Aorta (tissue), 5 donors: ENCODE measurements around the gene LRBA. TPM values are rescaled to one million over a fixed set of nuclear protein-coding genes. Genes with fewer than 3 reads are reported as not detected.
"Not testable (repeated sequence)": the region's sequence is repeated elsewhere in the genome, so short reads cannot be mapped to it uniquely, and the experiment has no call there.

ENCODE experiments used
- ATAC-seq: fragments of 200-7000 bp; cut with Tn5 transposase; one replicate; pipeline ENCODE4 v1.9.1; 2022; ENCODE audit warnings: moderate library complexity; ENCODE audit not compliant: low FRiP score
- DNase-seq, 2 donors: peaks; one replicate each; pipeline ENCODE4 v3.0.0-alpha.2; 2020
- H3K27ac ChIP-seq, 2 donors: one replicate each; pipeline ENCODE4 v1.5.1; 2013; ENCODE audit warnings: low read length in 2 of 2, mild to moderate bottlenecking in 2 of 2, moderate library complexity in 2 of 2, control low read depth in 1 of 2, inconsistent platforms in 1 of 2, low read depth in 1 of 2
- H3K27me3 ChIP-seq, 2 donors: one replicate each; pipeline ENCODE4 v1.6.1; 2013; ENCODE audit warnings: control low read depth in 1 of 2, low read length in 1 of 2, mild to moderate bottlenecking in 1 of 2, moderate library complexity in 1 of 2; ENCODE audit not compliant: insufficient read depth in 2 of 2, control insufficient read depth in 1 of 2
- H3K36me3 ChIP-seq, 2 donors: one replicate each; pipeline ENCODE4 v1.6.1; 2013; ENCODE audit warnings: control low read depth in 1 of 2, low read length in 1 of 2, mild to moderate bottlenecking in 1 of 2; ENCODE audit not compliant: insufficient read depth in 2 of 2, control insufficient read depth in 1 of 2
- H3K4me1 ChIP-seq, 2 donors: one replicate each; pipeline ENCODE4 v1.6.1; 2013; ENCODE audit warnings: low read length in 2 of 2, control low read depth in 1 of 2, mild to moderate bottlenecking in 1 of 2, moderate library complexity in 1 of 2; ENCODE audit not compliant: insufficient read depth in 2 of 2, control insufficient read depth in 1 of 2
- H3K4me3 ChIP-seq, 2 donors: one replicate each; pipeline ENCODE4 v1.5.1; 2013; ENCODE audit warnings: low read length in 2 of 2, control low read depth in 1 of 2, mild to moderate bottlenecking in 1 of 2
- H3K9me3 ChIP-seq: one replicate; pipeline ENCODE4 v1.6.1; 2013; ENCODE audit warnings: mild to moderate bottlenecking, low read length; ENCODE audit not compliant: control insufficient read depth
- WGBS, 2 donors: extraction: QIAGEN DNeasy Blood & Tissue Kit; methylation state at CpG; one replicate each; pipeline ENCODE4 v1.1.7; 2013; 5-methylcytosine and 5-hydroxymethylcytosine counted together
- intact Hi-C, 2 donors: fragments of 100-400 bp; cut with DNase I; formaldehyde crosslinking; loops; one replicate each; pipeline versions ENCODE4 v1.14.2 to v1.15.0; 2022
- polyA plus RNA-seq, 2 donors: library from polyadenylated mRNA; stranded (reverse); fragments of 200-250 nt; gene quantifications; one replicate each; pipeline ENCODE4 v1.2.3, GENCODE V29; 2013
- total RNA-seq, 2 donors: library from RNA; stranded (reverse); fragmentation: NEBNext Ultra II Directional; extraction: Animal tissue kit (Norgen Biotek cat#: 25700); gene quantifications; one replicate each; pipeline ENCODE4 v1.2.1, GENCODE V29; 2021
- donor health status: healthy with polysubstance abuse.
- donor health status: Bipolar disorder and iron deficiency.
- donor health status: DM: no; HTN: no; CAD: no.
- donor health status: DM: no; HTN: no; CAD: no.
- donor health status: DM: yes; HTN: yes; CAD: no.

LRBA gene
- total and polyA plus RNA-seq, 4 donors = 4.8 to 34.5 (median 15.4) TPM

- Histone ChIP-seq H3K4me3 (no peak overlapping the region), H3K27me3 (no peaks in the 10 kb centered on the region), H3K4me1 (no peaks in the 10 kb centered on the region), H3K27ac (no peak overlapping the region), H3K36me3 (no peaks in the 10 kb centered on the region), H3K9me3 (no peaks in the 10 kb centered on the region)
- intact Hi-C loops = no loop called here
- WGBS, 2 donors = 71 to 73% methylated on average over 5 of the region's 5 CpGs
- DNase-seq (no peak), ATAC-seq (no peak)
These were observed 612.2 kb downstream of the LRBA start for GRCh38 chr4:150402871-150403272.

GRCh38 chr4:150401083-150401687, 613.9 kb downstream of the LRBA start:
- intact Hi-C loops = no loop called here
- WGBS, 2 donors = 92% methylated on average over 7 of the region's 7 CpGs
- DNase-seq (no peak), ATAC-seq (no peak)
- no peak overlapping the region for H3K4me3 ChIP-seq
- H3K36me3 ChIP-seq = no peaks in the 10 kb centered on the region
- no peaks in the 10 kb centered on the region for H3K27me3 ChIP-seq
- no peaks in the 10 kb centered on the region for H3K4me1 ChIP-seq
- H3K27ac ChIP-seq = no peak overlapping the region
- no peaks in the 10 kb centered on the region for H3K9me3 ChIP-seq

- Histone ChIP-seq H3K27me3 (no peaks in the 10 kb centered on the region), H3K27ac (no peak overlapping the region), H3K36me3 (no peaks in the 10 kb centered on the region), H3K9me3 (no peaks in the 10 kb centered on the region), H3K4me3 (no peak overlapping the region), H3K4me1 (no peaks in the 10 kb centered on the region)
- WGBS, 2 donors = 43 to 46% methylated on average over 2 of the region's 2 CpGs
- DNase-seq = no peak
- ATAC-seq = no peak
- intact Hi-C loops = no loop called here
These were observed 619.2 kb downstream of the LRBA start for GRCh38 chr4:150395872-150396271.

- Histone ChIP-seq H3K27me3 (no peaks in the 10 kb centered on the region), H3K36me3 (no peaks in the 10 kb centered on the region), H3K9me3 (no peaks in the 10 kb centered on the region), H3K4me3 (no peak overlapping the region), H3K4me1 (no peaks in the 10 kb centered on the region), H3K27ac (no peak overlapping the region)
- ATAC-seq (no peak), DNase-seq (no peak)
- intact Hi-C loops = no loop called here
These were observed 621.0 kb downstream of the LRBA start for GRCh38 chr4:150394046-150394445.

GRCh38 chr4:150391052-150391451, 624.0 kb downstream of the LRBA start:
- Histone ChIP-seq H3K9me3 (no peaks in the 10 kb centered on the region), H3K4me3 (no peak overlapping the region), H3K27ac (no peak overlapping the region), H3K27me3 (no peaks in the 10 kb centered on the region), H3K36me3 (no peaks in the 10 kb centered on the region), H3K4me1 (no peaks in the 10 kb centered on the region)
- WGBS, 2 donors = 87 to 91% methylated on average over 2 of the region's 2 CpGs
- intact Hi-C loops = no loop called here
- no peak for DNase-seq
- no peak for ATAC-seq

GRCh38 chr4:150390531-150390910, 624.6 kb downstream of the LRBA start:
- no peaks in the 10 kb centered on the region for H3K36me3 ChIP-seq
- no peak overlapping the region for H3K27ac ChIP-seq
- ATAC-seq (no peak), DNase-seq (no peak)
- no peak overlapping the region for H3K4me3 ChIP-seq
- H3K9me3 ChIP-seq = no peaks in the 10 kb centered on the region
- H3K4me1 ChIP-seq = no peaks in the 10 kb centered on the region
- intact Hi-C loops = no loop called here
- no peaks in the 10 kb centered on the region for H3K27me3 ChIP-seq

- H3K4me3 ChIP-seq = no peak overlapping the region
- DNase-seq = no peak
- 52 to 66% methylated on average over 2 of the region's 2 CpGs for WGBS, 2 donors
- no peaks in the 10 kb centered on the region for H3K4me1 ChIP-seq
- intact Hi-C loops = no loop called here
- no peaks in the 10 kb centered on the region for H3K27me3 ChIP-seq
- H3K9me3 ChIP-seq = no peaks in the 10 kb centered on the region
- no peak overlapping the region for H3K27ac ChIP-seq
- H3K36me3 ChIP-seq = no peaks in the 10 kb centered on the region
- ATAC-seq = no peak
These were observed 625.1 kb downstream of the LRBA start for GRCh38 chr4:150389896-150390530.

GRCh38 chr4:150387981-150388380, 627.1 kb downstream of the LRBA start:
- H3K4me3 ChIP-seq = no peak overlapping the region
- no peaks in the 10 kb centered on the region for H3K36me3 ChIP-seq
- WGBS, 2 donors = 95 to 96% methylated on average over 4 of the region's 4 CpGs
- intact Hi-C loops = no loop called here
- H3K9me3 ChIP-seq = no peaks in the 10 kb centered on the region
- DNase-seq (no peak), ATAC-seq (no peak)
- no peaks in the 10 kb centered on the region for H3K27me3 ChIP-seq
- H3K4me1 ChIP-seq = no peaks in the 10 kb centered on the region
- no peak overlapping the region for H3K27ac ChIP-seq

- 97 to 99% methylated on average over 2 of the region's 2 CpGs for WGBS, 2 donors
- H3K4me1 ChIP-seq, H3K27me3 ChIP-seq, H3K36me3 ChIP-seq, H3K27ac ChIP-seq, DNase-seq, H3K9me3 ChIP-seq, intact Hi-C loops, H3K4me3 ChIP-seq, ATAC-seq: not testable (repeated sequence)
These were observed 628.7 kb downstream of the LRBA start for GRCh38 chr4:150386415-150386814.
